ENCODE results near the gene C16orf89. TPM values are rescaled to one million over a fixed set of nuclear protein-coding genes. Genes with fewer than 3 reads are reported as not detected.
"Not testable (repeated sequence)": the region's sequence is repeated elsewhere in the genome, so short reads cannot be mapped to it uniquely, and the experiment has no call there.

Gene C16orf89
- total and polyA plus RNA-seq, 10 of the 15 experiments (the other 5 are each of a cell fraction or from before 2014, with no cell fraction given): not detected

- POLR2A ChIA-PET; BruUV-seq (replicated peaks); H3K4me2 ChIP-seq (ENCODE audit: control insufficient read depth, insufficient read depth); DNase-seq (ENCODE audit: low read depth, low spot score); H3K4me1 ChIP-seq (ENCODE audit: control insufficient read depth, insufficient read depth, low read length); H3K27ac ChIP-seq (ENCODE audit: control insufficient read depth, insufficient read depth); H3K9me3 ChIP-seq (replicated peaks; ENCODE audit: control insufficient read depth, insufficient read depth, low read length); SMC1A ChIA-PET (ENCODE audit: uncharacterized antibody, unreplicated experiment); H3K27me3 ChIP-seq (replicated peaks in 1 of 2; ENCODE audit: control insufficient read depth in 2 of 2, insufficient read depth in 2 of 2, low read length in 1 of 2); H4K20me1 ChIP-seq (ENCODE audit: control insufficient read depth, insufficient read depth); H3K9ac ChIP-seq (ENCODE audit: control insufficient read depth, insufficient read depth, low read length); FAIRE-seq; H3K36me3 ChIP-seq (ENCODE audit: control insufficient read depth in 2 of 2, insufficient read depth in 2 of 2, low read length in 1 of 2); H2AFZ ChIP-seq (ENCODE audit: control insufficient read depth, low read depth, low read length); CTCF ChIA-PET; ATAC-seq; H3K4me3 ChIP-seq; intact Hi-C loops (cut with micrococcal nuclease; ENCODE audit: unreplicated experiment); H3K79me2 ChIP-seq (ENCODE audit: control insufficient read depth, insufficient read depth, low read length); in situ Hi-C loops (cut with MboI); RAD21 ChIA-PET (ENCODE audit: unreplicated experiment): not testable (repeated sequence)
- WGBS (ENCODE audit: insufficient coverage, insufficient replicate concordance, low lambda C conversion rate, missing lambda C conversion rate): 60% methylated on average over 10 of the region's 12 CpGs
Measured at GRCh38 chr16:5103296-5104032, 37.7 kb upstream of the C16orf89 start.

DNA sequence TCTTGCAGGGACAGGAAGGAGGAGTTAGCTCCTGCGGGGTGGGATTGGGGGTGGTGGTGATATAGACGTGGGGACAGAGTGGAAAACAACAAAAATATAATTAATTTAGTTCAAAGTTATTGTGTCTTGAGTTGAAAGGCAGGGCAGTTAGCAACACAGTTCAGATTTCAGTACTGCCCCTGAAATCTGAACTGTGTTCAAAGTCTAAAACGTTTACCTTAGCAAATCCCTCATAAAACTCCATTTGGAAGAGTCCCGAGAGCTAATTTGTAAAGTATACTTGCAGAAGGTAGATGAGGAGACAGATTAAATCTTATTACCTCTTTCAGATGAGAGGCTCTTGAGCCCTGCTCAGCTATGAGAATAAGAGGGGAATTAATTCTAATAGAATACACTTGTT lies 33.4 kb upstream of the C16orf89 start:
- H3K27ac ChIP-seq (ENCODE audit: control insufficient read depth, insufficient read depth); H4K20me1 ChIP-seq (ENCODE audit: control insufficient read depth, insufficient read depth); FAIRE-seq; CTCF ChIA-PET; ATAC-seq; H3K79me2 ChIP-seq (ENCODE audit: control insufficient read depth, insufficient read depth, low read length); SMC1A ChIA-PET (ENCODE audit: uncharacterized antibody, unreplicated experiment); DNase-seq (ENCODE audit: low read depth, low spot score); BruUV-seq (replicated peaks); H2AFZ ChIP-seq (ENCODE audit: control insufficient read depth, low read depth, low read length); H3K4me2 ChIP-seq (ENCODE audit: control insufficient read depth, insufficient read depth); H3K9ac ChIP-seq (ENCODE audit: control insufficient read depth, insufficient read depth, low read length); H3K4me3 ChIP-seq; H3K36me3 ChIP-seq (ENCODE audit: control insufficient read depth in 2 of 2, insufficient read depth in 2 of 2, low read length in 1 of 2); H3K9me3 ChIP-seq (replicated peaks; ENCODE audit: control insufficient read depth, insufficient read depth, low read length); H3K4me1 ChIP-seq (ENCODE audit: control insufficient read depth, insufficient read depth, low read length); in situ Hi-C loops (cut with MboI); H3K27me3 ChIP-seq (replicated peaks in 1 of 2; ENCODE audit: control insufficient read depth in 2 of 2, insufficient read depth in 2 of 2, low read length in 1 of 2): not testable (repeated sequence)
- WGBS (ENCODE audit: insufficient coverage, insufficient replicate concordance, low lambda C conversion rate, missing lambda C conversion rate): 27% methylated on average over 4 of the region's 4 CpGs
- ChIA-PET POLR2A (interaction anchor here (1.1 kb wide), 1 partner anchor 65 kb away, joined by 3 read pairs; no protein-coding TSS in a partner anchor), RAD21 (ENCODE audit: unreplicated experiment) (interaction anchor here (1.1 kb wide), 1 partner anchor 144 kb away, joined by 3 read pairs; no protein-coding TSS in a partner anchor)
- intact Hi-C loops (cut with micrococcal nuclease; ENCODE audit: unreplicated experiment): loop anchor here (10.0 kb wide), 3 partner anchors 56 to 254 kb away; partner anchors contain the start of genes GLYR1 and UBN1

Data from GM12878 (cell line).